Effector memory CD8-positive, alpha-beta T cell (primary cell): ENCODE data around the gene OSR1.

Experiments
- ATAC-seq: fragments of 150-1000 bp; cut with Tn5 transposase; replicated peaks from 2 replicates; pipeline ENCODE4 v1.10.0; 2021; ENCODE audit warnings: mild to moderate bottlenecking, moderate library complexity
- DNase-seq, 3 experiments: peaks; one replicate each; pipeline ENCODE4 v3.0.0; 2021
- H3K27ac Mint-ChIP-seq, 2 donors: one replicate each; pipeline ENCODE4 v1.8.0; 2022; ENCODE audit warnings: mild to moderate bottlenecking in 2 of 2, mixed read lengths in 2 of 2, moderate library complexity in 2 of 2
- H3K27me3 Mint-ChIP-seq, 2 donors: one replicate each; pipeline ENCODE4 v1.8.0; 2022; ENCODE audit warnings: mixed read lengths in 2 of 2
- H3K36me3 Mint-ChIP-seq: one replicate; pipeline ENCODE4 v1.8.0; 2022; ENCODE audit warnings: mild to moderate bottlenecking, moderate library complexity, mixed read lengths; ENCODE audit not compliant: insufficient read depth
- H3K4me1 Mint-ChIP-seq, 2 donors: one replicate each; pipeline ENCODE4 v1.8.0; 2022; ENCODE audit warnings: low read depth in 2 of 2, mixed read lengths in 2 of 2
- H3K4me3 Mint-ChIP-seq, 2 donors: one replicate each; pipeline ENCODE4 v1.8.0; 2022; ENCODE audit warnings: mild to moderate bottlenecking in 2 of 2, mixed read lengths in 2 of 2, moderate library complexity in 2 of 2
- H3K9me3 Mint-ChIP-seq, 2 donors: one replicate each; pipeline ENCODE4 v1.8.0; 2022; ENCODE audit warnings: mixed read lengths in 2 of 2

OSR1 gene

GRCh38 chr2:19364014-19364413, 5.6 kb upstream of the OSR1 start:
- Mint-ChIP-seq H3K27ac (peak overlapping the region; percentile 72 to 94), H3K4me3 (peak overlapping the region; percentile 88 to 89)

GRCh38 chr2:19363474-19363778, 5.0 kb upstream of the OSR1 start:
- Mint-ChIP-seq H3K27me3 (peaks cover 18 to 38% of the 10 kb centered on the region in 2 donors), H3K9me3 (no peaks in the 10 kb centered on the region), H3K4me1 (peaks cover 18 to 35% of the 10 kb centered on the region in 2 donors), H3K4me3 (peak overlapping the region; percentile 88 to 89), H3K27ac (peak overlapping the region; percentile 72 to 94), H3K36me3 (peaks cover 17% of the 10 kb centered on the region)
- no peak for ATAC-seq
- DNase-seq = no peak

More at GRCh38 chr2:19364014-19364413, 5.6 kb upstream of the OSR1 start:
- peaks cover 18 to 32% of the 10 kb centered on the region in 2 donors for H3K27me3 Mint-ChIP-seq
- ATAC-seq (no peak), DNase-seq (no peak)
- H3K36me3 Mint-ChIP-seq = peaks cover 17% of the 10 kb centered on the region
- peaks cover 18 to 35% of the 10 kb centered on the region in 2 donors for H3K4me1 Mint-ChIP-seq
- H3K9me3 Mint-ChIP-seq = no peaks in the 10 kb centered on the region

- H3K27ac Mint-ChIP-seq = peak overlapping the region; percentile 72 to 94
- peak overlapping the region; percentile 88 to 89 for H3K4me3 Mint-ChIP-seq
- H3K9me3 Mint-ChIP-seq = no peaks in the 10 kb centered on the region
- ATAC-seq = peak; percentile 51
- peaks cover 20 to 36% of the 10 kb centered on the region in 2 donors for H3K4me1 Mint-ChIP-seq
- H3K27me3 Mint-ChIP-seq = peaks cover 20 to 43% of the 10 kb centered on the region in 2 donors
- peaks cover 17% of the 10 kb centered on the region for H3K36me3 Mint-ChIP-seq
- DNase-seq = no peak
Measured at GRCh38 chr2:19362755-19363473, 4.5 kb upstream of the OSR1 start.

GRCh38 chr2:19362094-19362754, 3.8 kb upstream of the OSR1 start:
- ATAC-seq (peak; percentile 48), DNase-seq (no peak)
- H3K36me3 Mint-ChIP-seq = peaks cover 20% of the 10 kb centered on the region
- H3K9me3 Mint-ChIP-seq = no peaks in the 10 kb centered on the region
- peaks cover 26 to 50% of the 10 kb centered on the region in 2 donors for H3K27me3 Mint-ChIP-seq
- peaks cover 27 to 43% of the 10 kb centered on the region in 2 donors for H3K4me1 Mint-ChIP-seq
- peak overlapping the region; percentile 72 to 94 for H3K27ac Mint-ChIP-seq
- H3K4me3 Mint-ChIP-seq = peak overlapping the region; percentile 88 to 89

GRCh38 chr2:19361325-19361990, 3.0 kb upstream of the OSR1 start:
- Mint-ChIP-seq H3K4me3 (peak overlapping the region; percentile 88 to 89), H3K27ac (peak overlapping the region; percentile 72 to 94), H3K36me3 (peaks cover 28% of the 10 kb centered on the region), H3K4me1 (peaks cover 34 to 51% of the 10 kb centered on the region in 2 donors), H3K27me3 (peaks cover 34 to 58% of the 10 kb centered on the region in 2 donors), H3K9me3 (no peaks in the 10 kb centered on the region)
- peak; percentile 16 for ATAC-seq
- no peak for DNase-seq

GRCh38 chr2:19360966-19361321, 2.5 kb upstream of the OSR1 start:
- no peaks in the 10 kb centered on the region for H3K9me3 Mint-ChIP-seq
- ATAC-seq = no peak
- peaks cover 39 to 63% of the 10 kb centered on the region in 2 donors for H3K27me3 Mint-ChIP-seq
- peaks cover 30% of the 10 kb centered on the region for H3K36me3 Mint-ChIP-seq
- H3K4me1 Mint-ChIP-seq = peaks cover 38 to 53% of the 10 kb centered on the region in 2 donors
- DNase-seq = no peak
- H3K27ac Mint-ChIP-seq = peak overlapping the region; percentile 72 to 94
- H3K4me3 Mint-ChIP-seq = peak overlapping the region; percentile 88 to 89

GRCh38 chr2:19360266-19360965, 2.0 kb upstream of the OSR1 start:
- Mint-ChIP-seq H3K27me3 (peaks cover 44 to 68% of the 10 kb centered on the region in 2 donors), H3K4me1 (peaks cover 38 to 53% of the 10 kb centered on the region in 2 donors), H3K27ac (peak overlapping the region; percentile 72 to 94), H3K36me3 (peaks cover 30% of the 10 kb centered on the region), H3K9me3 (no peaks in the 10 kb centered on the region), H3K4me3 (peak overlapping the region; percentile 88 to 89)
- no peak for DNase-seq
- ATAC-seq = no peak

GRCh38 chr2:19359456-19359855, 1.0 kb upstream of the OSR1 start:
- H3K36me3 Mint-ChIP-seq = peaks cover 30% of the 10 kb centered on the region
- peaks cover 38 to 51% of the 10 kb centered on the region in 2 donors for H3K4me1 Mint-ChIP-seq
- H3K4me3 Mint-ChIP-seq = no peak overlapping the region
- ATAC-seq = no peak
- H3K27me3 Mint-ChIP-seq = peaks cover 54 to 78% of the 10 kb centered on the region in 2 donors
- H3K27ac Mint-ChIP-seq = no peak overlapping the region
- no peak for DNase-seq
- no peaks in the 10 kb centered on the region for H3K9me3 Mint-ChIP-seq

GRCh38 chr2:19359021-19359357, 566 bp upstream of the OSR1 start:
- peak overlapping the region; percentile 63 to 78 for H3K4me3 Mint-ChIP-seq
- H3K4me1 Mint-ChIP-seq = peaks cover 38 to 47% of the 10 kb centered on the region in 2 donors
- no peak for DNase-seq
- H3K36me3 Mint-ChIP-seq = peaks cover 30% of the 10 kb centered on the region
- no peak for ATAC-seq
- no peak overlapping the region for H3K27ac Mint-ChIP-seq
- H3K9me3 Mint-ChIP-seq = no peaks in the 10 kb centered on the region
- H3K27me3 Mint-ChIP-seq = peaks cover 59 to 83% of the 10 kb centered on the region in 2 donors

- peaks cover 29 to 44% of the 10 kb centered on the region in 2 donors for H3K4me1 Mint-ChIP-seq
- H3K36me3 Mint-ChIP-seq = peaks cover 30% of the 10 kb centered on the region
- DNase-seq = no peak
- H3K27me3 Mint-ChIP-seq = peaks cover 71 to 96% of the 10 kb centered on the region in 2 donors
- ATAC-seq = peak; percentile 16
- no peaks in the 10 kb centered on the region for H3K9me3 Mint-ChIP-seq
- H3K27ac Mint-ChIP-seq = no peak overlapping the region
- peak overlapping the region; percentile 63 to 78 for H3K4me3 Mint-ChIP-seq
Measured at GRCh38 chr2:19357402-19358241, 801 bp downstream of the OSR1 start.

GRCh38 chr2:19356545-19357401, 1.6 kb downstream of the OSR1 start:
- no peak for DNase-seq
- no peak for ATAC-seq
- Mint-ChIP-seq H3K9me3 (no peaks in the 10 kb centered on the region), H3K27ac (no peak overlapping the region), H3K27me3 (peaks cover 79 to 100% of the 10 kb centered on the region in 2 donors), H3K4me3 (peak overlapping the region; percentile 63 to 78), H3K4me1 (peaks cover 29 to 36% of the 10 kb centered on the region in 2 donors), H3K36me3 (peaks cover 25% of the 10 kb centered on the region)
